ENCODE results near the gene TRIM67.
"Not testable (repeated sequence)": the region's sequence is repeated elsewhere in the genome, so short reads cannot be mapped to it uniquely, and the experiment has no call there.

Gene TRIM67

DNA sequence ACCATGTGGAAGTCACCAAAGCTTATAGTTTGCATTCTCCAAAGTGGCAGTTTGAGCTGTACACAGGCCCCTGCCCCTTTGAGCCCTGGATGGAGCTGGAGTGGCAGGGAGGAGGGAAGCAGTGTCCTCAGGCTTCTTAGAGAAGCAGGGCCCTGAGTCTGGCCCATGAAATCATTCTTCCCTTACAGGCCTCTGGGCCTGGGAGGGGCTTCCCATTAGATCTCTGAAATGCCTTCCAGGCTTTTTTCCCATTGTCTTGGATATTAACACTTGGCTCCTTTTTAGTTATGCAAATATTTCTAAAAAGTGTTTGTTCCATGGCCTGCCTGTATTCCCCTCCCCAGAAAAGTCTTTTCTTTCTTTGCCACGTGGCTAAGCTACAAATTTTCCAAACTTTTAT, 10.0 kb upstream of the TRIM67 start:
- H3K79me2 ChIP-seq (ENCODE audit: insufficient read depth, low read length), result no peaks in the 10 kb centered on the region
- TF ChIP-seq, protein P1, sequence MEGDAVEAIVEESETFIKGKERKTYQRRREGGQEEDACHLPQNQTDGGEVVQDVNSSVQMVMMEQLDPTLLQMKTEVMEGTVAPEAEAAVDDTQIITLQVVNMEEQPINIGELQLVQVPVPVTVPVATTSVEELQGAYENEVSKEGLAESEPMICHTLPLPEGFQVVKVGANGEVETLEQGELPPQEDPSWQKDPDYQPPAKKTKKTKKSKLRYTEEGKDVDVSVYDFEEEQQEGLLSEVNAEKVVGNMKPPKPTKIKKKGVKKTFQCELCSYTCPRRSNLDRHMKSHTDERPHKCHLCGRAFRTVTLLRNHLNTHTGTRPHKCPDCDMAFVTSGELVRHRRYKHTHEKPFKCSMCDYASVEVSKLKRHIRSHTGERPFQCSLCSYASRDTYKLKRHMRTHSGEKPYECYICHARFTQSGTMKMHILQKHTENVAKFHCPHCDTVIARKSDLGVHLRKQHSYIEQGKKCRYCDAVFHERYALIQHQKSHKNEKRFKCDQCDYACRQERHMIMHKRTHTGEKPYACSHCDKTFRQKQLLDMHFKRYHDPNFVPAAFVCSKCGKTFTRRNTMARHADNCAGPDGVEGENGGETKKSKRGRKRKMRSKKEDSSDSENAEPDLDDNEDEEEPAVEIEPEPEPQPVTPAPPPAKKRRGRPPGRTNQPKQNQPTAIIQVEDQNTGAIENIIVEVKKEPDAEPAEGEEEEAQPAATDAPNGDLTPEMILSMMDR (IDR thresholded peaks at IDR 0.05; ENCODE audit: insufficient read depth, low read length, poor library complexity, severe bottlenecking), result no peak
- no peak for TF ChIP-seq EZH2phosphoT487 (conservative IDR thresholded peaks at IDR 0.05; ENCODE audit: low read length)
- H3F3A ChIP-seq (ENCODE audit: insufficient read depth), result no peaks in the 10 kb centered on the region
- H3K9me3 ChIP-seq (ENCODE audit: insufficient read depth, low read length), result no peaks in the 10 kb centered on the region
- no peaks in the 10 kb centered on the region for H3K9me2 ChIP-seq (replicated peaks; ENCODE audit: insufficient read depth, low read length)
- no peak overlapping the region for H3K27ac ChIP-seq (ENCODE audit: low read depth, low read length)
- no peak overlapping the region for H3K4me3 ChIP-seq (ENCODE audit: insufficient read depth, low read length, poor library complexity, severe bottlenecking)
- H2AFZ ChIP-seq (ENCODE audit: low read depth, low read length, severe bottlenecking), result no peak overlapping the region
- H3K9ac ChIP-seq (ENCODE audit: low read length), result no peak overlapping the region
- H4K20me1 ChIP-seq (ENCODE audit: low read depth, low read length), result no peaks in the 10 kb centered on the region
- H3K4me2 ChIP-seq (ENCODE audit: low read depth, low read length, poor library complexity, severe bottlenecking), result no peak overlapping the region
- no peaks in the 10 kb centered on the region for H3K27me3 ChIP-seq (ENCODE audit: low read length)
- no peaks in the 10 kb centered on the region for H3K36me3 ChIP-seq (ENCODE audit: low read length)

DNA sequence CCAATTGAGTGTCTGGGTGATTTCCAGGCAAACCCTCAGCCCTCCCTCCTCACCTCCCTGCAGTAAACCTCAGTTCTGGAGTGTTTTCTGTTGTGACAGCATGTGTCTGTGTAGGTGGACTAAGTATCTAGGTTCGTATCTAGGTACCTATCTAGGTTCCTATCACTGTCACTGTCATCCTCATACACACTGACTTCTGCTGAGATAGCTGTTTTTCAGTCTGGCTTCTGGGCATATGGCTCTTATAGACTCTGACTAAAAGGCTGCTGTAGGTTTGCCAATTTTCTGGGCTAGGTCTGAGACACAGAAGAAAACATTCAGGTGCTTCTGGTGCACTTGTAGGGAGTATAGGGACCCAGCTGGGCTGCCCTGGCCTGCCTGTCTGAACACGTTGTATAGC, 8.1 kb upstream of the TRIM67 start:
- Histone ChIP-seq H3K27me3 (ENCODE audit: low read length) (no peaks in the 10 kb centered on the region), H3K36me3 (ENCODE audit: low read length) (no peaks in the 10 kb centered on the region), H3K9me3 (ENCODE audit: insufficient read depth, low read length) (no peaks in the 10 kb centered on the region), H2AFZ (ENCODE audit: low read depth, low read length, severe bottlenecking) (no peak overlapping the region), H3K79me2 (ENCODE audit: insufficient read depth, low read length) (no peaks in the 10 kb centered on the region), H3K4me3 (ENCODE audit: insufficient read depth, low read length, poor library complexity, severe bottlenecking) (no peak overlapping the region), H3K4me2 (ENCODE audit: low read depth, low read length, poor library complexity, severe bottlenecking) (no peak overlapping the region), H4K20me1 (ENCODE audit: low read depth, low read length) (no peaks in the 10 kb centered on the region), H3K27ac (ENCODE audit: low read depth, low read length) (no peak overlapping the region), H3K9me2 (replicated peaks; ENCODE audit: insufficient read depth, low read length) (no peaks in the 10 kb centered on the region), H3K9ac (ENCODE audit: low read length) (no peak overlapping the region), H3F3A (ENCODE audit: insufficient read depth) (no peaks in the 10 kb centered on the region)
- no peak for TF ChIP-seq EZH2phosphoT487 (conservative IDR thresholded peaks at IDR 0.05; ENCODE audit: low read length)

DNA sequence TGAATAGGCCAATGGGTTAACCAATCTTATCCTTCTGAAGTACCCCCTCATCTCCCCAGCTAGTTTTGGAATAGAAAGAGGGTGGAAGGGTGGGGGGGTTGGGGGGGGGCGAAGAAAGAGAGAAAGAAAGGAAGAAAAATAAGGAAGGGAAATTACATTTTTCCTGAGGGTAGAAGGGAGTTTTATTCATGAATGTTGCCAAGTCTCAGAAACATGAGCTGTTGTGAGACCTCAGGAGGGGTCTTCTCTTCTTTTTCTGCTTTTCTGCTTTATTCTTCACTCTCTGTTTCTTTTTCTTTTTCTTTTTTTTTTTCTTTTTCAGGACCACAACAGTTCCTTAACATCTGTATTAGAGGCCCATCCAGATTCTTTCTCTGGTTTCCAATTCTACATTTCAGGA, 6.0 kb upstream of the TRIM67 start:
- H3K27ac ChIP-seq (ENCODE audit: low read depth, low read length), result no peak overlapping the region
- H3K4me3 ChIP-seq (ENCODE audit: insufficient read depth, low read length, poor library complexity, severe bottlenecking), result no peak overlapping the region
- H3K9ac ChIP-seq (ENCODE audit: low read length), result no peak overlapping the region
- no peaks in the 10 kb centered on the region for H3K9me3 ChIP-seq (ENCODE audit: insufficient read depth, low read length)
- H2AFZ ChIP-seq (ENCODE audit: low read depth, low read length, severe bottlenecking), result no peak overlapping the region
- no peaks in the 10 kb centered on the region for H3K9me2 ChIP-seq (replicated peaks; ENCODE audit: insufficient read depth, low read length)
- no peaks in the 10 kb centered on the region for H3F3A ChIP-seq (ENCODE audit: insufficient read depth)
- no peaks in the 10 kb centered on the region for H3K36me3 ChIP-seq (ENCODE audit: low read length)
- H3K79me2 ChIP-seq (ENCODE audit: insufficient read depth, low read length), result no peaks in the 10 kb centered on the region
- no peak for TF ChIP-seq EZH2phosphoT487 (conservative IDR thresholded peaks at IDR 0.05; ENCODE audit: low read length)
- TF ChIP-seq, protein P1 (IDR thresholded peaks at IDR 0.05; ENCODE audit: insufficient read depth, low read length, poor library complexity, severe bottlenecking), result no peak
- no peaks in the 10 kb centered on the region for H4K20me1 ChIP-seq (ENCODE audit: low read depth, low read length)
- no peaks in the 10 kb centered on the region for H3K27me3 ChIP-seq (ENCODE audit: low read length)
- H3K4me2 ChIP-seq (ENCODE audit: low read depth, low read length, poor library complexity, severe bottlenecking), result no peak overlapping the region

DNA sequence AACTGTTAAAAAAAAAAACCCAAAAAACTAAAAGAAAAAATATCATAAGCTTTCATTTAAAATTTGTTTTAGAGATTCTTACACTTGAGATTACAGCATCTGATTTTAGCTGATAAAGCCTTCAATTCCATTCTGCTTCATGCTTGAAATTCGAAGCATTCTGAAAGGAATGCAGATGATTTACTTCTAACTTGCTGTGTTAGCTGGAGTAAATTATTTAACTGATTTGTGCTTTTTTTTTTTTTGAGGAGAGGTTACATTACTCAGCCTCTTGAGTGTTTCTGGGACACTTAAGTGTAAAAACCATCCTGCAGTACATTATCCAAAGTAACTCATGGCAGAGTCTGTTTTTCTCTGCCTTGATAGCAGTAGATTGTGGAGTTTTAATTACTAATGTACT, 4.5 kb upstream of the TRIM67 start:
- H3F3A ChIP-seq (ENCODE audit: insufficient read depth), result no peaks in the 10 kb centered on the region
- no peaks in the 10 kb centered on the region for H3K27me3 ChIP-seq (ENCODE audit: low read length)
- no peaks in the 10 kb centered on the region for H4K20me1 ChIP-seq (ENCODE audit: low read depth, low read length)
- no peak overlapping the region for H3K4me2 ChIP-seq (ENCODE audit: low read depth, low read length, poor library complexity, severe bottlenecking)
- no peaks in the 10 kb centered on the region for H3K9me3 ChIP-seq (ENCODE audit: insufficient read depth, low read length)
- H3K4me3 ChIP-seq (ENCODE audit: insufficient read depth, low read length, poor library complexity, severe bottlenecking), result no peak overlapping the region
- H3K9ac ChIP-seq (ENCODE audit: low read length), result no peak overlapping the region
- TF ChIP-seq, protein P1 (IDR thresholded peaks at IDR 0.05; ENCODE audit: insufficient read depth, low read length, poor library complexity, severe bottlenecking), result no peak
- TF ChIP-seq EZH2phosphoT487 (conservative IDR thresholded peaks at IDR 0.05; ENCODE audit: low read length), result no peak
- H3K36me3 ChIP-seq (ENCODE audit: low read length), result no peaks in the 10 kb centered on the region
- no peak overlapping the region for H2AFZ ChIP-seq (ENCODE audit: low read depth, low read length, severe bottlenecking)
- no peak overlapping the region for H3K27ac ChIP-seq (ENCODE audit: low read depth, low read length)
- no peaks in the 10 kb centered on the region for H3K79me2 ChIP-seq (ENCODE audit: insufficient read depth, low read length)
- no peaks in the 10 kb centered on the region for H3K9me2 ChIP-seq (replicated peaks; ENCODE audit: insufficient read depth, low read length)

DNA sequence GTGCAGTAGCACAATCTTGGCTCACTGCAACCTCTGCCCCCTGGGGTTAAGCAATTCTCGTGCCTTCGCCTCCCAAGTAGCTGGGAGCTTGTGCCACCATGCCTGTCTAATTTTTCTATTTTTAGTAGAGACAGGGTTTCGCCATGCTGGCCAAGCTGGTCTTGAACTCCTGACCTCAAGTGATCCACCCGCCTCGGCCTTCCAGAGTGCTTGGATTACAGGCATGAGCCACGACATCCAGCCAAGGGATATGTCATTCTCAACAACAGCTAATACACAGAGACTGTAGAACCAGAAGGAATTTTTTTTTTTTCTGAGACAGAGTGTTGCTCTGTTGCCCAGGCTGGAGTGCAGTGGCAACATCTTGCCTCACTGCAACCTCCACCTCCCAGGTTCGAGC, 3.7 kb upstream of the TRIM67 start:
- not testable (repeated sequence) for H3K9me2 ChIP-seq (replicated peaks; ENCODE audit: insufficient read depth, low read length); H2AFZ ChIP-seq (ENCODE audit: low read depth, low read length, severe bottlenecking); H3K36me3 ChIP-seq (ENCODE audit: low read length); H3F3A ChIP-seq (ENCODE audit: insufficient read depth); H3K27ac ChIP-seq (ENCODE audit: low read depth, low read length); H3K9me3 ChIP-seq (ENCODE audit: insufficient read depth, low read length); H3K4me3 ChIP-seq (ENCODE audit: insufficient read depth, low read length, poor library complexity, severe bottlenecking); H4K20me1 ChIP-seq (ENCODE audit: low read depth, low read length); H3K9ac ChIP-seq (ENCODE audit: low read length); H3K27me3 ChIP-seq (ENCODE audit: low read length); H3K79me2 ChIP-seq (ENCODE audit: insufficient read depth, low read length); H3K4me2 ChIP-seq (ENCODE audit: low read depth, low read length, poor library complexity, severe bottlenecking)
